Mesothelial cell of epicardium (in vitro differentiated cells): ENCODE results near the gene PRDM10. TPM values are rescaled to one million over a fixed set of nuclear protein-coding genes. Genes with fewer than 3 reads are reported as not detected.

Experiments used
- DNase-seq, 2 experiments: peaks; one replicate each; pipeline ENCODE4 v3.0.0; 2021; ENCODE audit warnings: low spot score in 2 of 2; ENCODE audit not compliant: unreplicated experiment in 2 of 2
- H3K27ac Mint-ChIP-seq: 2 replicates; pipeline ENCODE4 v1.8.0; 2021; ENCODE audit warnings: mixed read lengths
- H3K27me3 Mint-ChIP-seq: 2 replicates; pipeline ENCODE4 v1.8.0; 2021; ENCODE audit warnings: low read depth, mixed read lengths
- H3K36me3 Mint-ChIP-seq: 2 replicates; pipeline ENCODE4 v1.8.0; 2021; ENCODE audit warnings: mixed read lengths
- H3K4me1 Mint-ChIP-seq: 2 replicates; pipeline ENCODE4 v1.8.0; 2021; ENCODE audit warnings: mixed read lengths
- H3K4me3 Mint-ChIP-seq: 2 replicates; pipeline ENCODE4 v1.8.0; 2021; ENCODE audit warnings: mild to moderate bottlenecking, moderate library complexity, mixed read lengths
- H3K9me3 Mint-ChIP-seq: 2 replicates; pipeline ENCODE4 v1.8.0; 2021; ENCODE audit warnings: mixed read lengths
- total RNA-seq: library from RNA; stranded (reverse); gene quantifications from 3 replicates; pipeline ENCODE4 v1.2.1, GENCODE V29; 2021
- TF ChIP-seq, protein P1 (sequence below): fragments of 200-600 bp; sonication (generic); IDR thresholded peaks from one replicate; pipeline ENCODE4 v1.5.0; 2021; ENCODE audit warnings: antibody characterized with exemption; ENCODE audit not compliant: unreplicated experiment

PRDM10 gene
- total RNA-seq, 1 donor from 2014 or later, result 17.8 TPM

DNA sequence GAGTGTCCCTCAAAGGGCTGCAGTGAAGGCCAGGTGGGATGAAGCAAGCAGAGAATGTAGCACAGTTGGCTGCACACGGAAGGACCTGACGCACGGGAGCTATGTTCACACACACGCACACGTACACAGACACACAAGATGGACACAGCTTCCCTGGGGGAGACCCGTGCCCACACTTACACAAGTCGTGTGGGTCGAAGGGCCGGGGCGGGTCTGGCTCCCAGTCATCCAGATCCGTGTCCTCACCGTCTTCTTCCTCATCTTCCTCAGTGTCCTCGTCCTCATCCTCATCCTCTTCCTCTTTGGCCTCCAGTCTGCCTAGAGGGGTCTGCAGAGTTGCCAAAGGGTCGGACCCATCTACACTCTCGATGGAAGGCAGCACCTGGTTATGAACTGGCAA, 55.7 kb downstream of the PRDM10 start:
- no peaks in the 10 kb centered on the region for H3K27me3 Mint-ChIP-seq

DNA sequence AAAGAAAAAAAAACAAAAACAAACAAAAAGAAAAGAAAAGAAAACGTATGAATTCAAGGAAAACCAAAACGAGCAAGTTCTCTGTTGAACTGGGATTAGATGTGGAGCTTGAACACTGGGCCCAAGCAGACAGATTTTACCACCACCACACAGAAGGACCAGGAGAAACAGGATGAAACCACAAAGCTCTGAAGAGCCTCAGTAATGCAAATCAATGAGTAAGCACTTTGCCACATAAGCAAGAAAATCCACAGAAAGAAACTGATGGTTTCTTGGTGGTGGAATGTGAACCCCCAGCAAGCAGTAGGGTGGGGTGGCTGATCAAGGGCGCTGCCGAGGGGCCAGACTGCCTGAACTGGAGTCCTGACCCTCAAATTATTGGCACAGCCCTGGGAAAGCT, 56.4 kb downstream of the PRDM10 start:
- Mint-ChIP-seq H3K36me3 (peaks cover 23% of the 10 kb centered on the region), H3K27ac (no peak overlapping the region)

More for the DNA sequence above, 55.7 kb downstream of the PRDM10 start:
- Mint-ChIP-seq H3K36me3 (peaks cover 23% of the 10 kb centered on the region), H3K4me1 (peaks cover 28% of the 10 kb centered on the region), H3K27ac (no peak overlapping the region), H3K4me3 (no peak overlapping the region), H3K9me3 (no peaks in the 10 kb centered on the region)
- no peak for DNase-seq
- TF ChIP-seq, protein P1, sequence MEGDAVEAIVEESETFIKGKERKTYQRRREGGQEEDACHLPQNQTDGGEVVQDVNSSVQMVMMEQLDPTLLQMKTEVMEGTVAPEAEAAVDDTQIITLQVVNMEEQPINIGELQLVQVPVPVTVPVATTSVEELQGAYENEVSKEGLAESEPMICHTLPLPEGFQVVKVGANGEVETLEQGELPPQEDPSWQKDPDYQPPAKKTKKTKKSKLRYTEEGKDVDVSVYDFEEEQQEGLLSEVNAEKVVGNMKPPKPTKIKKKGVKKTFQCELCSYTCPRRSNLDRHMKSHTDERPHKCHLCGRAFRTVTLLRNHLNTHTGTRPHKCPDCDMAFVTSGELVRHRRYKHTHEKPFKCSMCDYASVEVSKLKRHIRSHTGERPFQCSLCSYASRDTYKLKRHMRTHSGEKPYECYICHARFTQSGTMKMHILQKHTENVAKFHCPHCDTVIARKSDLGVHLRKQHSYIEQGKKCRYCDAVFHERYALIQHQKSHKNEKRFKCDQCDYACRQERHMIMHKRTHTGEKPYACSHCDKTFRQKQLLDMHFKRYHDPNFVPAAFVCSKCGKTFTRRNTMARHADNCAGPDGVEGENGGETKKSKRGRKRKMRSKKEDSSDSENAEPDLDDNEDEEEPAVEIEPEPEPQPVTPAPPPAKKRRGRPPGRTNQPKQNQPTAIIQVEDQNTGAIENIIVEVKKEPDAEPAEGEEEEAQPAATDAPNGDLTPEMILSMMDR, result no peak

DNA sequence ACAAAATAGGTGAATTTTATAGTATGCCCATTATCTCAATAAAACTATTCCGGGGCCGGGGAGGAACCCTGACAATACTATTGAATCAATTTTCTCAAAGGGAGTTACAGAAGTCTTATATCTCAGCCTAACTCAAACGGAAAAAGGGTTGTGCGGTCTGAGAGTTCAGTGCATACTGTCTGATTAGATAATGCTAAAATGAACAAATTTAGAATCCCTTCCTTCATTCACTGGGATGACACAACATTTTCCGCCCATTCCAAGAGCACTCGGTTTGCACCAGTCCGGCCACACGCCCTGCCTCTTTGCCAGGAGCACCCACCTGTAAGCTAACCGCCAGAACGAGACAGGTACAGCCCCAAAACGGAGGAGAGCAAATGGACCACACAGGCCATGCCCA, 57.3 kb downstream of the PRDM10 start:
- peaks cover 23% of the 10 kb centered on the region for H3K36me3 Mint-ChIP-seq
- no peak overlapping the region for H3K27ac Mint-ChIP-seq
- TF ChIP-seq, protein P1, result no peak

More for the DNA sequence above, 56.4 kb downstream of the PRDM10 start:
- DNase-seq, result no peak
- Mint-ChIP-seq H3K27me3 (no peaks in the 10 kb centered on the region), H3K4me1 (peaks cover 21% of the 10 kb centered on the region), H3K9me3 (no peaks in the 10 kb centered on the region), H3K4me3 (no peak overlapping the region)
- TF ChIP-seq, protein P1, result no peak

DNA sequence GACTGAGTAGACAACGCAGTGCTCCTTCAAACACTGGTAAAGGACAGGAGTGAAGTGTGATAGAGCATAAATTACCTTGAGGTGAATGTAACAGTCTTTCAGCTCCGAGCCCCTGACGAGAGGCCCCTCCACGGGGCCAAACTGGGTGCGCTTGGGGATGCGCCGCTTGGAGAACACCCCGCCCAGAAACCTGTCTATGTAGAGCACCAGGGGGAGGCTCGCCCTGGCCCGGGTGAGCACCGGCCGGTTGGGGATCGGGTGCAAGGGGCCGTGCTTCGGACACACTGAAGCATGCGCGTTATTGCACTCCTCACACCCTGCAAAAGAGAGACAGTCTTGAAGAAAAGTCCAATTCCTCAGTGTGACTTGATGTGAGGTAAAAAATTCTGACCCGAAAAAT, 57.9 kb downstream of the PRDM10 start:
- Mint-ChIP-seq H3K27me3 (no peaks in the 10 kb centered on the region), H3K27ac (no peak overlapping the region), H3K36me3 (peaks cover 23% of the 10 kb centered on the region), H3K4me3 (no peak overlapping the region), H3K9me3 (no peaks in the 10 kb centered on the region), H3K4me1 (peaks cover 11% of the 10 kb centered on the region)
- DNase-seq, result no peak
- TF ChIP-seq, protein P1, result no peak

More for the DNA sequence above, 57.3 kb downstream of the PRDM10 start:
- no peaks in the 10 kb centered on the region for H3K9me3 Mint-ChIP-seq
- no peak overlapping the region for H3K4me3 Mint-ChIP-seq
- H3K27me3 Mint-ChIP-seq, result no peaks in the 10 kb centered on the region
- no peak for DNase-seq
- H3K4me1 Mint-ChIP-seq, result peaks cover 16% of the 10 kb centered on the region

DNA sequence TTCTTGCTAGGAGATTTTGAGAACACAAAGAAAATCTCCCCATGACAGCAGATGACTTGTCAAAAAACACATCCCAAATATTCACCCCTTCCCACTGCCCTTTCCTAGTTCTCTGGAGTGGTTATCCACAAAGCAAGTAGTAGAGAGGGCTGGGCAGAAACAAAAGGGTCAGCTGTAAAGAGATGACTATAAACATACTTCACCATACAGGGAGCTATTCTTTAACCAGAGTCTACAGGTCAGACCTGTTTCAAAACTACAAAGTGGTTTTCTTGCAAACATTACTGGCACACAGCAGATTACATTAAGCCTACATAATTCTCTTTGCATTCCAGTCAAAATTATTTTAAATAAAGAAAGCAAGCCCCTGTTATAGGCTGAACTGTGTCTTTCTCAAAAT, 59.6 kb downstream of the PRDM10 start:
- Mint-ChIP-seq H3K4me3 (no peak overlapping the region), H3K36me3 (peaks cover 26% of the 10 kb centered on the region), H3K27ac (no peak overlapping the region), H3K4me1 (peaks cover 6% of the 10 kb centered on the region), H3K27me3 (no peaks in the 10 kb centered on the region), H3K9me3 (no peaks in the 10 kb centered on the region)
- TF ChIP-seq, protein P1, result no peak
- no peak for DNase-seq

DNA sequence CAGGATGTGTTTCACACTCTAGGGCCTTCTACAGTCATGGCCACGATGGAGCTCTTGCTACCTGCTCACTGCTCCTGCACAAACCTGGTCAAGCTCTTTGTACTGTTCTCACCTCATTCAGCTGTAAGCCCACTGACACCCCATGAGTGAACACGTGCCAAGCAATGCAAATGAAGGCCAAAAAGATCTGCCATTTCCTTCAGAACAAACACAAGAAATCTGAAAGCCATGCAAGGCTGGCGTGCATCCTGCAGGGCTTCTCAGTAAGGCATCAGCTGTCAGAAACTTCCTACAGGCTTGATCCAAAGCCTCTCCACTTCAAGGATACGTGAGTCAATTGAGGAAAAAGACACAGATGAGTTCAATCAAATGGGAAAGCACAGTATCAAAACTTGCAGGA, 63.1 kb downstream of the PRDM10 start:
- Mint-ChIP-seq H3K27me3 (no peaks in the 10 kb centered on the region), H3K27ac (no peak overlapping the region), H3K9me3 (no peaks in the 10 kb centered on the region), H3K4me3 (no peak overlapping the region), H3K4me1 (peaks cover 5% of the 10 kb centered on the region), H3K36me3 (peaks cover 12% of the 10 kb centered on the region)
- TF ChIP-seq, protein P1, result no peak
- no peak for DNase-seq
